GM10266 (cell line): Measurements from ENCODE around the gene PRDM1.

ENCODE experiments used
- DNase-seq: peaks from one replicate; pipeline ENCODE4 v3.0.0; 2012; ENCODE audit errors: extremely low spot score
- CTCF ChIP-seq: IDR thresholded peaks from 2 replicates; pipeline ENCODE4 v1.5.1; 2012; ENCODE audit warnings: mild to moderate bottlenecking, low read depth; ENCODE audit not compliant: control insufficient read depth, insufficient read depth; ENCODE audit errors: missing control alignments

Gene PRDM1

GRCh38 chr6:106120006-106120405 lies 33.9 kb downstream of the PRDM1 start:
- no peak for TF ChIP-seq CTCF
- no peak for DNase-seq

- no peak for TF ChIP-seq CTCF
- DNase-seq = no peak
Measured at GRCh38 chr6:106120406-106120805, 34.3 kb downstream of the PRDM1 start.

GRCh38 chr6:106122306-106122918 lies 36.3 kb downstream of the PRDM1 start:
- DNase-seq = no peak
- TF ChIP-seq CTCF = no peak

- TF ChIP-seq CTCF = no peak
- no peak for DNase-seq
Measured at GRCh38 chr6:106122938-106123656, 37.0 kb downstream of the PRDM1 start.

DNA sequence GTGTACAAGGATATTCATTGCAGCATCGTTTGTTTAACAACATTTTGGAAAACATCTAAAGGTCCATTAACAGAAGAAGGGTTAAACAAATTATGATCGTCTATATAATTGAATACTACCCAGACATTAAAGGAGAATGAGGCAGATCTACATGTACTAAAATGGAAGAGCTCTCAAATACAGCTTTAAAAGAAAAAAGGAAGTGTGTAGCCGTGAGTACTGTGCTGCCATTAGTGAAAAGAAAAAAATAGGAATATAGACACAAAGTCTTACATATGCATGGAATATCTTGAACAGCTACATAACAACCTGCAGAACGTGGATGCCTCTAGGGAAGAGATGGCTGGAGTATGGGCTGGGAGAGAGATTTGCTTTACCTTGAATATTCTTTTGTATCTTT lies 37.9 kb downstream of the PRDM1 start:
- no peak for DNase-seq
- TF ChIP-seq CTCF = no peak

- no peak for TF ChIP-seq CTCF
- DNase-seq = no peak
Measured at GRCh38 chr6:106124437-106125430, 38.6 kb downstream of the PRDM1 start.

- no peak for DNase-seq
- TF ChIP-seq CTCF = no peak
Measured at GRCh38 chr6:106125925-106126435, 39.8 kb downstream of the PRDM1 start.
